CD4-positive, alpha-beta T cell treated with Interleukin-6 at 100 ng/mL for 8 hours (primary cell): ENCODE results near the gene CHTF8.
A peak's percentile ranks its signal among the peaks of the same experiment; 100 is the strongest.
"Not testable (repeated sequence)": the region's sequence is repeated elsewhere in the genome, so short reads cannot be mapped to it uniquely, and the experiment has no call there.

Experiments
- DNase-seq: peaks from one replicate; pipeline ENCODE4 v3.0.0-alpha.2; 2020; ENCODE audit warnings: mixed read lengths, low spot score

Gene CHTF8, protein sequence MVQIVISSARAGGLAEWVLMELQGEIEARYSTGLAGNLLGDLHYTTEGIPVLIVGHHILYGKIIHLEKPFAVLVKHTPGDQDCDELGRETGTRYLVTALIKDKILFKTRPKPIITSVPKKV

DNA sequence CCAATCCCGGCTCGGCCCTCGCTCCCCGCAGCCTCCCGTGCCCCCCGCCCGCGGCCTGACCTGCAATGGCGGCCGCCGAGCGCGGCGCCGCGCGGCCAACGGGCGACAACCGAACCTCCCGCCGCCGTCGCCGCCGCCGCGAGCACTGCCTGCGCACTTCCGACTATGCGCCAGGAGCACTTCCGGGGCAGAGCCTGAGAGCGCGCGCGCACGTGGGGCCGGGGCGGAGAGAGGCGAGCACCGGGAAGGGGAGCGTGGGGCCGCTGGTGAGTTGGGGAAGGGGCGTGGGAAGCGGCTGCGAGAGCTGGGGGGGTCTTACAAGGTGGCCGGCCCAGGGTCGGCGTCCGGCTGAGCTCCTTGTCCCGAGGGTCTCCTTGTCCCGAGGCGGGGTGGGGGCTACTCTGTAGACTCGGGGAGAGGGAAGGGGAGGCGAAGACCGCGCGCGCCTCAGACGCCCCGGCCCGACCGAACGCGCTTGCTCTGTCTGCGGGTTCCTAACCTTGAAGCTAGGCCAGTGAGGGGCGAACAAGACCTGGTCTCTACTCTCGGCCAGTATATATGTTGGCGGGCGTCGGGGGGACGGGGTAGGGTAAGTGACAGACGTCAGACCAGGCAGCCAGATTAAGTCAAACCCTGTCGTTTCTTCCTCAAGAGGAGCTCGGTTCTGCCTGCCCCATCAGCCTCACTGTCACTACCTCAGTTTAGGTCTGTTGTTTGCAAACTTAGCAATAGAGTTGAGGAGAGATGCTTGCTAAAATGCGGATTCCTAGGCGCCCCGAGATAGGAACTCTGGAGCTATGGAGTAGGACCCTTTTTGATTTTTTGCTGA lies at the start of gene CHTF8, which contains the start of gene UTP4:
Gene CHTF8, minus strand, starts transcription at position 165 of the 829 bp plus-strand sequence. CDS start 11,130 bp downstream, outside the sequence.
Gene UTP4, plus strand, starts transcription at position 226 of the 829 bp plus-strand sequence. CDS start 811 bp downstream, outside the sequence.
- peak; percentile 77 for DNase-seq

DNA sequence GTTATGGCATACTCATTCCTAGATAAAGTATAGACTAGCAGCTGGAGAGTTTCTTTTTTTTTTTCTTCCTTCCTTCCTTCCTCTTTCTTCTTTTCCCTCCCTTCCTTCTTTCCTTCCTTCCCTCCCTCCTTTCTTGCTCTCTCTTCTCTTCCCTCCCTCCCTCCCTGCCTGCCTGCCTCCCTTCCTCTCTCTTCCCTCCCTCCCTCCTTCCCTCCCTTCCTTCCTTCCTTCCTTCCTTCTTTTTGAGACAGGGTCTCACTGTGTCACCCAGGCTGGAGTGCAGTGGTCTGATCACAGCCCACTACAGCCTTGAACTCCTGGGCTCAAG lies 47.6 kb upstream of the CHTF8 start:
- DNase-seq = no peak

DNA sequence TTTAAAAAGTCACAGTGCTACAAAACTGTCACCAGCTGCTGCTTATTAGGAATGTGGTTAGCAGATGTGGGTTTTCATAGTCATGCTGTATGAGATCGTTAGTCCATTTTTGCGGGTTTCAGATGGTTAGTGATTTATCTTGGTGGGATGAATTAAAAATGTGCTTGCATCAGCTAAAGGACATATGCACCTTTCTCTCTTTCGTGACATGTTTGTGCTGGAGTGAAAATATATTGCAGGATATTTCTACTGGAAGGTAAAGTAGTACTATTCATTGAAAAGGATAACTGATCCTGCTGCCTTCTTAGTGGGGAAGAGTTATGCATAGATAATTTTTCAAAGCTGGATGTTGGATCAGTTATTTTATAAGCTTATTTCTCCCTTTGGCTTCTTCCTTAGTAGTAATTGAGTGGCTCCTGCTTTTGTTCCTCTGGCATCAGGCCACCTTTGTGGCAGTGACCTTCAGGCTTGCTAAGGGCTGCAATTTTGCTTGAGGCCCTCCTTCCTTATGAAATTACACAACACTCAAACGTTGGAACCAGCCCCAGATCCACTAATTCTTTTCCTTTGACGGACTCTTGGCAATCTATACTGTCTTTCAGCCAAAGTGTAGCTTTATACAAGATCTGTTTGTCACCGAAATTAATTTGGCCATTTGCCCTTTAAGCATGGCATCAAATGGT lies 47.1 kb upstream of the CHTF8 start:
- no peak for DNase-seq

DNA sequence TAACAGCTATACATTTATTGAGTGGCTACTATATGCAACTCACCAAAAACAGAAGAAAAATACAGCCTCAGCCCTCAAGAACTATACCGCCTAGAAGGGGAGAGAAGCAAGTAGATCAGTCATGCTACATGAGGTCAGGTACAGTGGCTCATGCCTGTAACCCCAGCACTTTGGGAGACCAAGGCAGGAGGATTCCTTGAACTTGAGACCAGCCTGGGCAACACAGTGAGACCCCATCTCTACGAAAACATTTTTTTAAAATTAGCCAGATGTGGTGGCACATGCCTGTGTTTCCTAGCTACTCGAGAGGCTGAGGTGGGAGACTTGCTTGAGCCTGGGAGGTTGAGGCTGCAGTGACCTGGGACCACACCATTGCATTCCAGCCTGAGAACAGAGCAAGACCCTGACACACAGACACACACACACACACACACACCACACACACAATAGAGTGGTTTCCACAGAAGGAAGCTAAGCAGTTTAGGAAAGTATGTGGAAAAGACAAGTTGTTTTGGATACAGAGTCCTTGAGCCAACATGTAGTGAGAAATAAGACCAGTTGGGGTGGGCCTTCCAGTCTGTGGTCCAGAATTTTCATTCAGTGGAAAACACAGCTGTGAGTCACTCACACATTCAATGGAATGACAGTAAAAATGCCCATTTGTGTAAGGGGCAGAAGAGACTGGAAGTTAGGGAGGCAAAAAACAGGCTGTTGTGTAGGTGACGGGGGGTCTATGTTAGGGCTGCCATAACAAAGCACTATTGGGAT lies 43.8 kb upstream of the CHTF8 start:
- no peak for DNase-seq

DNA sequence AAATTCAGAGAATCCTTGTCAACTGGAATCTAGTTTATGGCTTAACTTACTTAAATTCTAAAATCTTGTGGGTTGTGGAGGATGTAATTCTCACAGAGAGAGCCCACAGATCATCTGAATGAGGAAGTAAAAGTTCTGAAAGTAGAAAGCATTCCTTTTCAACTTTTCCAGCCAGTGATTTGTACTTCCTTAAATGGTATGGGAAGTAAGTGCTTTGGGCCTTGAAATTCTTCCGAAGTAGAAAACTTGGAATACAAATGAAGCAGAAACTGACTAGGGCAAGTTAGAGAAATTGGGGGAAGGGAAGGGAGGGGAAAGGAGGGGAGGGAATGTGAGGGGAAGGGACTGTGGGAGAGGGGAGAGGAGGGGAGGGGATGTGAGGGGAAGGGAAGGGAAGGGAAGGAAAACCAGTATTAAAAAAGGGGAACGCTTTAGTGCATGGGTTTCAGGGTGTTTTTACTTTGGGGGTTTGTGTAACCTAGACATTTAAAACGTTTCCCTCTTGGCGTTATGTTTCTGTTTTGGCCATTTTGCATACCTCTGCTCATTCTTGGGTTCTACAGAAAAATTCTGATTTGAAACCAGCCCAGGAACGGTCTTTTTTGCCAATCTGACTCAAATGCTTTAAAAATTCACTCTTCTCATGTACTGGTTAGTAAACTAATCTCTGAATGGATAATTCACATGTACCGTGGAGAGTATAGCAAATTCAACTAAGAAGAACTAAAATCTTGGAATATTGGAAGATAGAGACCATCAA lies 39.1 kb upstream of the CHTF8 start:
- no peak for DNase-seq

DNA sequence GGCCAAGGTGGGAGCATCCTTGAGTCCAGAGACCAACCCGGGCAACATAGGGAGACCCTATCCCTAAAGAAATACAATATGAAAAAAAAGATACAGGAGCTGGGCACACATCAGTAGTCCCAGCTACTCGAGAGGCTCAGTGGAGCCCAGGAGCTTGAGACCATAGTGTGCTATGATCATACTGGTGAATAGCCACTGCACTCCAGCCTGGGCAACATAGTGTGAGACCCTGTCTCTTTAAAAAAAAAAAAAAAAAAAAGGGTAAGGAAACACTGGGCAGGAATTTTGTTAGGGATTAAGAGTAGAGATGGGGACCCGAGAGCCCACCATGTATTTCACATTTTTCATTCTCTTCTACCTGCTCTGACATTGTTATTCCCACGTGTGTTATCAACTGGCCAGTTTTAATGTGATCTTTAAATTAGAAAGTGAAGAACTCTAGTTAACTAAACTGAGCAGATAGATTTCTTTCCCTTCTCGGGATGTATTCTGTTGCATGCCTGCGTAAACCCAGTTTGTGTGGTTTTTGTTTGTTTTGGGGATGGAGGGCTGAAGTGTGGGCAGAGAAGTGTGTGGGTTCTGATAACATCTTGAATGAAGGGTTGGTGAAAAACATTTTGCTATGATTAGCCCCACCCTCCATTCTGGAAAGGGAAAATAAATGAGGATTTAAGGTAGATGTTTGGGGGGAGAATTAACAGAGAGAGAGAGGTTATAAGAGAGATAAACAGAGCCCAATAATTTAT lies 37.4 kb upstream of the CHTF8 start:
- DNase-seq = no peak

DNA sequence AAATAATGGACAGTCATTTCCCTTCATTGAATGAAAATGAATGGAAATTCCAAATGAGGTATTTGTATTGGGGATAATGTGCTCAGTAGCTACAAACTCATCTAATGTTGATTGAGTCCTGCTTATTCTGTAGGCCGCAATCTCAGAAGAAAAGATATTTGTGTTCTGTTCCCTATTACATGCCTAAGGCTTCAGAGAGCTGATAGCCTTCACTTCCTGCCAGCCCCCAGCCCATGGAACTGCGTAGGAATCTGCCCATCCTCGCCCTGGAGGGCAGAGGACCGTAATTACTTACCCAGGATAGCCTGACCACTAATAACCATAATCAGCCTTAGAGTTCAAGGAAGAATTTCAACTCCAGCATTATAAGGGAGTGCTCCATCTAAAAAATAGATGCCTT lies 36.7 kb upstream of the CHTF8 start:
- no peak for DNase-seq

DNA sequence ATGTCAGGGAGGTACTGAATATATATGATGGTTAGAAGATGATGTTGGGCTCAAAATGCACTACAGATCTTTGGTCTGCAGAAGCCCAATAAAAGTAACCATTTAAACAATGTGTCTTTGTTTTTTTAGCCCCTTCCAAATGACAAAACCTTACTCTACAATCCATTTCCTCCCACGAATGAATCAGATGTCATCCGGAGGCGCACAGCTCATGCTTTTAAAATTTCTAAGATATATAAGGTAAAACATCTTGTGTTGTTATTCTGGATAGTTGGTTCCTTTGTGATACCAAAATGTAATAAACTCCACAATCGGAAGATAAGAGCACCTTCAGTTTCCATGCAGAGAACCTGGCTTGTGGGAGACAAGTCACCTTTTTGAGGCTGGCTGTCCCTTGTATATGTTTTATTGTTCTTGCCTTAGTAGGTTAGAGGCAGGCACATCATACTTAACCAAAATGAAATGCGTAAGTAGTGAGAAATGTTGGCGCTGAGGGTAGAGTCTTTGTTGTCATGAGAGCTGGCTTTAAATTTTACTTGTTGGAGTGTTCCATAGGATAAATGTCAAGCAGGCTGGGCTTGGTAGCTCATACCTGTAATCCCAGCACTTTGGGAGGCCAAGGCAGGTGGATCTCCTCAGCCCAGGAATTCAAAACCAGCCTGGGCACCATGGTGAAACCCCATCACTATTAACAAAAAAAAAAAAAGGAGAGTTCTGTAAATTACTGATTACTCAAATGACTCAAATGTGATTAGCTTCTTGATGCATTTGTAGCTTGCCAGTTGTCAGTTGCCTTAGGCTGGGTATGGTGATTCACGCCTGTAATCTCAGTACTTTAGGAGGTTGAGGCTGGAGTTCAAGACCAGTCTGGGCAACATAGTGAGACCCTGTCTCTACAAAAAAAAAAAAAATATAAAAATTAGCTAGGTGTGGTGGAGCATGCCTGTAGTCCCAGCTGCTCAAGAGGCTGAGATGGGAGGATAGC lies 34.9 kb upstream of the CHTF8 start:
- no peak for DNase-seq

DNA sequence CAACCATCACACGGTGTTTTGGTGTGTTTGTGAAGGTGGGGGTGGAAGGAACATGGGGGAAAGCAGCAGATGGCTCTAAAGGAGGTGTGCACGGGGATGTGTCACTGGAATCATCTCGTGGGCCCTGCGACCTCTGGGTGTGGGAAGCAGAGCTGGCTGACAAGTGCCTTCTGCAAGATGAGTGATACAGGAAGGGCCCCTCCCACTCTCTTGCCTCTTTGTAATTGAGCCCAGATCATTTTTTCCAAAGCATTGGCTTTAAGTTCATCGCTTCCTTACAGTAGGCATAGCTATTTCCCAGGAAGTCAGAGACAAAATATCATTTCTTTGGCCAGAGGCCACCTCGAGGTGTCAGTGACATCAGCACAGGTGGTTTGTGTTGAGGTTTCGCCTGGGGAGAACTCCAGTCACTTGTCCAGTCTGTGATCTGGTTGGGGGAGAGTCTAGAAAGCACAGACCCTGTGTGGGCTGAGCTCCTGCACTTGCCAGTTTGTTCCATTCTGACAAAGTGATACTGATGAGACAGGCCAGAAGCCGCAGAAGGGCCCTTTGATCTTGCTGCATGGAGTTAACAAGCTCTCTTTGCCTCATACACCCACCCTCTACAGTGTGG lies 33.9 kb upstream of the CHTF8 start:
- peak; percentile 11 for DNase-seq

DNA sequence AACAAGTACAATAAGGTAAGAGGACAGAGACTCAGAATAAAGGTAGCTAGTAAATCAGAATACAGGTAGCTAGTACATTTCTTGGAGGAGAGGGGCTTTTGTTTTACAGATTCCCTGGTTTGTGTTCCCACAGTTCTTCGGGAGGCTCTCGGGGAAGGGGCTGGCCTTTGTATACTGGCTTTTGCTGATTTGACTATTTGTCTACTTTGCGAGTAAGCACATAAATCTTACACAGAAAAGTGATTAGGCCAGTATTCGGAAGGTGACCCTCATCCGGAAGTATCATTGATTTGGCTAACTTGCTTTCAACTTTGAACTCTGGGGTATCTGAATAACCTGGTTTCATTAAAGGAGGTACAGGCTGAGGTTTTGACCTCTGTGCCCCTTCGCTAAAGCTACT lies 33.2 kb upstream of the CHTF8 start:
- no peak for DNase-seq

DNA sequence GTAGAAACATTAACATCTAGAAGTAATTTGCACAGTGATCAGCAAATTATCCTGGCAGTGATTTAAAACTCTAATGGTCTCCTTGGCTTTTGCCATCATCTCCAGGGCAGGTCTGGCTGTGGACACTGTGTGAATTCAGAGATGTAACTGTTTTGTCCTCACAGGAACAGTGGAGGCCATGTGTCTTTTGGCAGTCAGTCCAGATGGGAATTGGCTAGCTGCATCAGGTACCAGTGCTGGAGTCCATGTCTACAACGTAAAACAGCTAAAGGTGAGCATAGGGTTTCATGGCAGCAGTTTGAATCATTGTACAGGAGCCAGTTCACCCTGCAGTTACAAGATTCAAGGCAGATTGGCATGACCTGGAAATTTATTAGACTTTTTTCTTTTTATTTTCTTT lies 27.8 kb upstream of the CHTF8 start:
- DNase-seq = no peak

DNA sequence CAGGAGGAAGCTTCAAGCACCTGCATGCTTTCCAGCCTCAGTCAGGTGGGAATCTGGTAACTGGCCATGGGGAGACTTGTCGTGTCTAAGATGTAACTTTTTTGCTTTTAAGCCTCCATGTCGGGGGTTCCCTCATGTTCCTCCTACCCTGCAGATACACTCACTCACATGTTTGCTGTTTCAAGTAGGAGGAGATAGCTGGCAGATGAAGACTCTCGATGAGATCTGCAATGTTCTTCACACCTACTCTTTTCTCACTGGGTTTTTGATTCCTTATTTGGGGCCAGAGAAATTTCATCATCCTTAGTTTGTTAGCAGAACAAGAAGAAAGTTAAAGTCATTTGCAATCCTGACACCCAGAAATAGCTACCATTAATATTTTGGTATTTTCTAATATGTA lies 24.8 kb upstream of the CHTF8 start:
- DNase-seq = no peak

DNA sequence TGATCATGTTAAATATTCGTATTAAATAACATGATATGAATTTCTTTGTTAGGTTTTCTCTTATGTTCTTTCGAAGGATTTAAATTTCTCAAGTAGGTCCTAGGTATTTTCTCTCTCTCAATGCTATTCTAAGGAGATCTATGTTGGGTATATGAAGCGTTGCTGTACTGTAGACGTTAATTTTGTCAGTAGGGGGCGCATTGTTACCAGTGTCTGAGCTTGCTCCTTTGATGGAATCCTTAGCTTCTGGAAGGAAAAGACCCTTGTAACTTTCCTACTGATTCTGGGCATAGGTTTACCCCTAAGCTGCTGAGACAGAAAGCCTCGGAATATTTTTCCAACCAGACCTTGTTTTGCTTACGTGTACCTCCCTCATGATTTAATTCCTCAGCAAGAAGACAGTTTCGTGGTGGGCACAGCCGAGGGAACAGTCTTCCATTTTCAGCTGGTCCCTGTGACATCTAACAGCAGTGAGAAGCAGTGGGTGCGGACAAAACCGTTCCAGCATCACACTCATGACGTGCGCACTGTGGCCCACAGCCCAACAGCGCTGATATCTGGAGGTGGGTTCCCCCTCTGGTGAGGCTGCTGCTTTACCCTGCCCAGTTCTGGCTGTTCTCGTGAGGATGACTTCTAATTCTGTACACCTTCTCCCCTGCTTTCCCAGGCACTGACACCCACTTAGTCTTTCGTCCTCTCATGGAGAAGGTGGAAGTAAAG lies 17.9 kb upstream of the CHTF8 start:
- DNase-seq = peak; percentile 66

DNA sequence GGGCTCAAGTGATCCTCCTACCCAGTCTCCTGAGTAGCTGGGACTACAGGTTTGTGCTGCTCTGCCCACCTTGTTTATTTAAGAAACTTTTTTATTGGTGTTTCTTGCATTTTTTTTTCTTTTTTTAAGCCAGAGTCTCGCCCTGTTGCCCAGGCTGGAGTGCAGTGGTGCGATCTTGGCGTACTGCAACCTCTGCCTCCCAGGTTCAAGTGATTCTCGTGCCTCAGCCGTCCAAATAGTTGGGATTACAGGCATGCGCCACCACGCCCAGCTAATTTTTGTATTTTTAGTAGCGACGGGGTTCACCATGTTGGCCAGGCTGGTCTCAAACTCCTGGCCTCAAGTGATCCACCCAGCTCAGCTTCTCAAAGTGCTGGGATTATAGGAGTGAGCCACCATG lies 17.2 kb upstream of the CHTF8 start:
- not testable (repeated sequence) for DNase-seq

DNA sequence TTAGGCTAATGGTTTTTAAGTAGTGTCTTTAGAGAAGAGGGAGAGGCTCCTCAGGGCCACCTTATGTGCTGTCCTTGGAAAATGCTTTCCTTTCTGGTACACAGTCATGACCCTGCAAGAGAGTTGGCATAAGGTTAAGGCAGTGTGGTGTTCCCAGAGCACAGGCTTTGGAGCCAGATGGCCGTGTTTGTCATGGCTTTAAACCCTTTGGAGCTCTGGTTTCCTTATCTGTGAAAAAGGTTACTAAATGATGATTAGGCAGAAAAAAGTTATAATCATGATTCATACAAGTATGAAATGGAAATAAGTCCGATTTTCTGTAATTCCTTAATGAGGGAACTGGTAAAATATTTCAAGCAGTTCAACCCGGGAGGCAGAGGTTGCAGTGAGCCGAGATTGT lies 13.3 kb upstream of the CHTF8 start:
- no peak for DNase-seq

DNA sequence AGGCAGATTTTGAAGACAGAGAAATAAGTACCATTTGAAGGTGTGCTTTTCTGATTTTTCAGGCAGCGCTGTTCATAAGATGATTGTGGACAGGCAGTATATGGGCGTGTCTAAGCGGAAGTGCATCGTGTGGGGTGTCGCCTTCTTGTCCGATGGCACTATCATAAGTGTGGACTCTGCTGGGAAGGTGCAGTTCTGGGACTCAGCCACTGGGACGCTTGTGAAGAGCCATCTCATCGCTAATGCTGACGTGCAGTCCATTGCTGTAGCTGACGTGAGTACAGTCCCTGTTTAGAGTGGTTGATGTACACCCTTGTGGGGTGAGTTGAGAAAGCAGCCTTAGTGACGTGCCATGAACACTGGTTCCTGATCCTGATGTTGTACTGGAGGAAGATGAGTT lies 10.7 kb upstream of the CHTF8 start:
- DNase-seq = no peak

DNA sequence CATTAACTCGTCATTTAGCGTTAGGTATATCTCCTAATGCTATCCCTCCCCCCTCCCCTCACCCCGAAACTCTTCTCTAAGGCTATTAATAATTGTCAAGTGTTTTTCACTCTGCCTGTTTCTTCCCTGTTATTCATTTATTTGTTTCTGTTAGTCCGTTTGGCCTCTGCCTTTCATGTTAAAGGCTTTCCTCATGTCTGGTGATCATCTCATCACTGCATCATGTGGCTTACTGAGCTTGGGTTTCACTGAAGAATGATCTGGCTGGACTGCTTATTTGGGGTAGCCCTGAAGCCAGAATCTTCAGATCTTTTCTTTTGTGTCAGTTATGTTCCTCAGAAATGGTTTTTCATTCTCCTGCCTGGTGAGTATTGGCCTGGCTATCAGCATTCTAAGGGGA lies 9.5 kb upstream of the CHTF8 start:
- no peak for DNase-seq

DNA sequence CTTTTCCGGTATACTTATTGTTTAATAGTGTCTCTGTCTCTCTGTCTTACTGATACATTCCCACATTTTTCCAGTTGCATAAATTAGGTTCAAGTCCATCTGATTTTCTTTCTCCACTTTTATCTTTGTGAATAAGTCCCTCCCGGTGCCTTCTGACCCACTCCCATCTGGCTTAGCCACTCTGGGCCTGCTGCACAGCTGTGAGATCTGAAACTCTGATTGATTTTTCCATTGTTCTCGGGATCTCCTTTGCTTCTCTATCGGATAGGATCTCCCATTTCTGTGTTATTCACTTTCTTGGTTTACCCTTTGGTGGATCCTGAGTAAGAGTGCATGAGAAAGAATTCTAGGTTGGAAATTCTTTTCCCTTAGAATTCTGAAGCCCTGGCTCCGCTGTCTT lies 8.6 kb upstream of the CHTF8 start:
- no peak for DNase-seq

DNA sequence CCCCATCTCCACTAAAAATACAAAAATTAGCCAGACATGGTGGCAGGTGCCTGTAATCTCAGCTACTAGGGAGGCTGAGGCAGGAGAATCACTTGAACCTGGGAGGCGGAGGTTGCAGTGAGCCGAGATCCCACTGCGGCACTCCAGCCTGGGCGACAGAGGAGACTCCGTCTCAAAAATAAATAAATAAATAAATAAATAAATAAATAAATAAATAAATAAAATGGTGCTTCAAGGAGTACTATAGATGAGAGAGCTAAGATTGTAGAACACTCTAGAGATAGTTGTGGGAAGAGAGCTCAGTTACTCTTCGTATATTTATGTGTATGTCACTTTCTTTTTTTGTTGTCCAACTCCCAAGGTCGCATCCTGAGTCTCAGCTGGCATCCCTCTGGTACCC lies 7.1 kb upstream of the CHTF8 start:
- not testable (repeated sequence) for DNase-seq
